GM10266 (cell line): ENCODE results near the gene IPCEF1.
"Not testable (repeated sequence)": the region's sequence is repeated elsewhere in the genome, so short reads cannot be mapped to it uniquely, and the experiment has no call there.

Experiments used
- DNase-seq: peaks from one replicate; pipeline ENCODE4 v3.0.0; 2012; ENCODE audit errors: extremely low spot score
- CTCF ChIP-seq: IDR thresholded peaks from 2 replicates; pipeline ENCODE4 v1.5.1; 2012; ENCODE audit warnings: mild to moderate bottlenecking, low read depth; ENCODE audit not compliant: control insufficient read depth, insufficient read depth; ENCODE audit errors: missing control alignments

Gene IPCEF1

GRCh38 chr6:154206141-154206540 lies 150.5 kb downstream of the IPCEF1 start:
- no peak for DNase-seq
- TF ChIP-seq CTCF: no peak

GRCh38 chr6:154202958-154203357 lies 153.6 kb downstream of the IPCEF1 start:
- no peak for TF ChIP-seq CTCF
- no peak for DNase-seq

- no peak for TF ChIP-seq CTCF
- DNase-seq: no peak
These were observed 154.3 kb downstream of the IPCEF1 start for GRCh38 chr6:154202339-154202738.

GRCh38 chr6:154201688-154202087 lies 154.9 kb downstream of the IPCEF1 start:
- DNase-seq: not testable (repeated sequence)

- DNase-seq: no peak
- no peak for TF ChIP-seq CTCF
These were observed 159.3 kb downstream of the IPCEF1 start for GRCh38 chr6:154197196-154197860.

GRCh38 chr6:154196333-154196885 lies 160.2 kb downstream of the IPCEF1 start:
- no peak for DNase-seq
- no peak for TF ChIP-seq CTCF

- no peak for TF ChIP-seq CTCF
- no peak for DNase-seq
These were observed 168.9 kb downstream of the IPCEF1 start for GRCh38 chr6:154187714-154188113.

- DNase-seq: no peak
- no peak for TF ChIP-seq CTCF
These were observed 169.4 kb downstream of the IPCEF1 start for GRCh38 chr6:154187203-154187602.
